ENCODE measurements around the gene CEP112. TPM values are rescaled to one million over a fixed set of nuclear protein-coding genes. Genes with fewer than 3 reads are reported as not detected.

The CEP112 gene
- total and polyA plus RNA-seq, 2 of the 13 experiments (the other 11 are each of a cell fraction or from before 2014, with no cell fraction given): 1.2 to 3.4 TPM

DNA sequence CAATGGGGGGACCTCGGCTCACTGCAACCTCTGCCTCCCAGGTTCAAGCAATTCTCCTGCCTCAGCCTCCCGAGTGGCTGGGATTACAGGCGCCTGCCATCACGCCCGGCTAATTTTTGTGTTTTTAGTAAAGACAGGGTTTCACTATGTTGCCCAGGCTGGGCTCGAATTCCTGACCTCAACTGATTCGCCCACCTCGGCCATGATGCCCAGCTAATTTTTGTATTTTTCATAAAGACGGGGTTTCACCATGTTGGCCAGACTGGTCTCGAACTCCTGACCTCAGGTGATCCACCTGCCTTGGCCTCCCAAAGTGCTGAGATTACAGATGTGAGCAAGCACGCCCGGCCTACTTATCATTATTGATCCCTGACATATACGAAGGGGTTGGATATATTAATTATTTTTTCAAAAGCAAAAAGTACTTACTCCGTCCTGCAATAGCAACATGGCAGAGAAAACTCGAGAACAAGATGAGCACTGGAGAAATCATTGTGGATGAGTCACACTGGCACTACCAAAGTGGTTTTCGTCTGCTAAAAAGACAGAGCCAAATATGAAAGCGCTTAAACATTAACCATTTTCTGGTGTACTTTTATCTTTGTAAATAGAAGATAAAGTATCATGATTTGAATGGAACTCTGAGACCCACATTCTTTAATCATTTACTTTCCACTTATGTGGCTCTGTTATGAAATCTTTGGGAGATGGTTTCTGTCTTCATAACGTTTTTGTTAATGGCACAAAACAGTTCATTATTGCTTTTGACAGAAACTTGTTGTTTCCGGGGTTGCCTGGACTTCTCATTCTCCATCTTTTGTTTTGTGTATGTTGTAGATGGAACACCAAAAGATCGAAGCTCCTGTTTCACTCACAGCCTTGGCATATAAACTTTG lies 37.2 kb upstream of the CEP112 start, which contains the start of gene APOH (continued):
- TF ChIP-seq, protein P1, sequence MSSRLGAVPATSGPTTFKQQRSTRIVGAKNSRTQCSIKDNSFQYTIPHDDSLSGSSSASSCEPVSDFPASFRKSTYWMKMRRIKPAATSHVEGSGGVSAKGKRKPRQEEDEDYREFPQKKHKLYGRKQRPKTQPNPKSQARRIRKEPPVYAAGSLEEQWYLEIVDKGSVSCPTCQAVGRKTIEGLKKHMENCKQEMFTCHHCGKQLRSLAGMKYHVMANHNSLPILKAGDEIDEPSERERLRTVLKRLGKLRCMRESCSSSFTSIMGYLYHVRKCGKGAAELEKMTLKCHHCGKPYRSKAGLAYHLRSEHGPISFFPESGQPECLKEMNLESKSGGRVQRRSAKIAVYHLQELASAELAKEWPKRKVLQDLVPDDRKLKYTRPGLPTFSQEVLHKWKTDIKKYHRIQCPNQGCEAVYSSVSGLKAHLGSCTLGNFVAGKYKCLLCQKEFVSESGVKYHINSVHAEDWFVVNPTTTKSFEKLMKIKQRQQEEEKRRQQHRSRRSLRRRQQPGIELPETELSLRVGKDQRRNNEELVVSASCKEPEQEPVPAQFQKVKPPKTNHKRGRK (CRISPR knock-in tag; IDR thresholded peaks at IDR 0.05): no peak
- no peak for TF ChIP-seq ZNF510 (CRISPR knock-in tag; IDR thresholded peaks at IDR 0.05; ENCODE audit: low read depth)
- TF ChIP-seq POLR2AphosphoS5 (IDR thresholded peaks at IDR 0.05; ENCODE audit: low read depth, low read length): peak; percentile 100
- TF ChIP-seq, protein P2, sequence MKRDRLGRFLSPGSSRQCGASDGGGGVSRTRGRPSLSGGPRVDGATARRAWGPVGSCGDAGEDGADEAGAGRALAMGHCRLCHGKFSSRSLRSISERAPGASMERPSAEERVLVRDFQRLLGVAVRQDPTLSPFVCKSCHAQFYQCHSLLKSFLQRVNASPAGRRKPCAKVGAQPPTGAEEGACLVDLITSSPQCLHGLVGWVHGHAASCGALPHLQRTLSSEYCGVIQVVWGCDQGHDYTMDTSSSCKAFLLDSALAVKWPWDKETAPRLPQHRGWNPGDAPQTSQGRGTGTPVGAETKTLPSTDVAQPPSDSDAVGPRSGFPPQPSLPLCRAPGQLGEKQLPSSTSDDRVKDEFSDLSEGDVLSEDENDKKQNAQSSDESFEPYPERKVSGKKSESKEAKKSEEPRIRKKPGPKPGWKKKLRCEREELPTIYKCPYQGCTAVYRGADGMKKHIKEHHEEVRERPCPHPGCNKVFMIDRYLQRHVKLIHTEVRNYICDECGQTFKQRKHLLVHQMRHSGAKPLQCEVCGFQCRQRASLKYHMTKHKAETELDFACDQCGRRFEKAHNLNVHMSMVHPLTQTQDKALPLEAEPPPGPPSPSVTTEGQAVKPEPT (CRISPR knock-in tag; IDR thresholded peaks at IDR 0.05; ENCODE audit: low read depth): 0 out of 2 replicates have a peak, but pooled peaks have one; percentile 58
- TF ChIP-seq ARID2 (CRISPR knock-in tag; IDR thresholded peaks at IDR 0.05; ENCODE audit: borderline replicate concordance): peak; percentile 87; the same call in 1 of the 2 replicates
- peak; percentile 62; the same call in 1 of the 2 replicates for TF ChIP-seq MXD4 (CRISPR knock-in tag; IDR thresholded peaks at IDR 0.05)
- TF ChIP-seq, protein P3, sequence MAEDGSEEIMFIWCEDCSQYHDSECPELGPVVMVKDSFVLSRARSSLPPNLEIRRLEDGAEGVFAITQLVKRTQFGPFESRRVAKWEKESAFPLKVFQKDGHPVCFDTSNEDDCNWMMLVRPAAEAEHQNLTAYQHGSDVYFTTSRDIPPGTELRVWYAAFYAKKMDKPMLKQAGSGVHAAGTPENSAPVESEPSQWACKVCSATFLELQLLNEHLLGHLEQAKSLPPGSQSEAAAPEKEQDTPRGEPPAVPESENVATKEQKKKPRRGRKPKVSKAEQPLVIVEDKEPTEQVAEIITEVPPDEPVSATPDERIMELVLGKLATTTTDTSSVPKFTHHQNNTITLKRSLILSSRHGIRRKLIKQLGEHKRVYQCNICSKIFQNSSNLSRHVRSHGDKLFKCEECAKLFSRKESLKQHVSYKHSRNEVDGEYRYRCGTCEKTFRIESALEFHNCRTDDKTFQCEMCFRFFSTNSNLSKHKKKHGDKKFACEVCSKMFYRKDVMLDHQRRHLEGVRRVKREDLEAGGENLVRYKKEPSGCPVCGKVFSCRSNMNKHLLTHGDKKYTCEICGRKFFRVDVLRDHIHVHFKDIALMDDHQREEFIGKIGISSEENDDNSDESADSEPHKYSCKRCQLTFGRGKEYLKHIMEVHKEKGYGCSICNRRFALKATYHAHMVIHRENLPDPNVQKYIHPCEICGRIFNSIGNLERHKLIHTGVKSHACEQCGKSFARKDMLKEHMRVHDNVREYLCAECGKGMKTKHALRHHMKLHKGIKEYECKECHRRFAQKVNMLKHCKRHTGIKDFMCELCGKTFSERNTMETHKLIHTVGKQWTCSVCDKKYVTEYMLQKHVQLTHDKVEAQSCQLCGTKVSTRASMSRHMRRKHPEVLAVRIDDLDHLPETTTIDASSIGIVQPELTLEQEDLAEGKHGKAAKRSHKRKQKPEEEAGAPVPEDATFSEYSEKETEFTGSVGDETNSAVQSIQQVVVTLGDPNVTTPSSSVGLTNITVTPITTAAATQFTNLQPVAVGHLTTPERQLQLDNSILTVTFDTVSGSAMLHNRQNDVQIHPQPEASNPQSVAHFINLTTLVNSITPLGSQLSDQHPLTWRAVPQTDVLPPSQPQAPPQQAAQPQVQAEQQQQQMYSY (CRISPR knock-in tag; IDR thresholded peaks at IDR 0.05): no peak
- peak; percentile 71 for TF ChIP-seq IRF2 (CRISPR knock-in tag; IDR thresholded peaks at IDR 0.05)
- TF ChIP-seq MED1 (CRISPR knock-in tag; IDR thresholded peaks at IDR 0.05): peak; percentile 94
- TF ChIP-seq SP2 (CRISPR knock-in tag; IDR thresholded peaks at IDR 0.05): no peak
- no peak for TF ChIP-seq ATRX (CRISPR knock-in tag; IDR thresholded peaks at IDR 0.05; ENCODE audit: borderline replicate concordance)
- no peak for TF ChIP-seq ZFP41 (CRISPR knock-in tag; IDR thresholded peaks at IDR 0.05; ENCODE audit: borderline replicate concordance)
- TF ChIP-seq ZNF124 (CRISPR knock-in tag; IDR thresholded peaks at IDR 0.05): peak; percentile 93
- no peak for TF ChIP-seq ZNF550 (CRISPR knock-in tag; IDR thresholded peaks at IDR 0.05; ENCODE audit: borderline replicate concordance)
- TF ChIP-seq ADNP (CRISPR knock-in tag; IDR thresholded peaks at IDR 0.05): peak; percentile 88
- peak; percentile 87 for TF ChIP-seq FOXA3 (CRISPR knock-in tag; IDR thresholded peaks at IDR 0.05)
- peak; percentile 38; the same call in 1 of the 2 replicates for TF ChIP-seq ZFY (CRISPR knock-in tag; IDR thresholded peaks at IDR 0.05)
- TF ChIP-seq, protein P4, sequence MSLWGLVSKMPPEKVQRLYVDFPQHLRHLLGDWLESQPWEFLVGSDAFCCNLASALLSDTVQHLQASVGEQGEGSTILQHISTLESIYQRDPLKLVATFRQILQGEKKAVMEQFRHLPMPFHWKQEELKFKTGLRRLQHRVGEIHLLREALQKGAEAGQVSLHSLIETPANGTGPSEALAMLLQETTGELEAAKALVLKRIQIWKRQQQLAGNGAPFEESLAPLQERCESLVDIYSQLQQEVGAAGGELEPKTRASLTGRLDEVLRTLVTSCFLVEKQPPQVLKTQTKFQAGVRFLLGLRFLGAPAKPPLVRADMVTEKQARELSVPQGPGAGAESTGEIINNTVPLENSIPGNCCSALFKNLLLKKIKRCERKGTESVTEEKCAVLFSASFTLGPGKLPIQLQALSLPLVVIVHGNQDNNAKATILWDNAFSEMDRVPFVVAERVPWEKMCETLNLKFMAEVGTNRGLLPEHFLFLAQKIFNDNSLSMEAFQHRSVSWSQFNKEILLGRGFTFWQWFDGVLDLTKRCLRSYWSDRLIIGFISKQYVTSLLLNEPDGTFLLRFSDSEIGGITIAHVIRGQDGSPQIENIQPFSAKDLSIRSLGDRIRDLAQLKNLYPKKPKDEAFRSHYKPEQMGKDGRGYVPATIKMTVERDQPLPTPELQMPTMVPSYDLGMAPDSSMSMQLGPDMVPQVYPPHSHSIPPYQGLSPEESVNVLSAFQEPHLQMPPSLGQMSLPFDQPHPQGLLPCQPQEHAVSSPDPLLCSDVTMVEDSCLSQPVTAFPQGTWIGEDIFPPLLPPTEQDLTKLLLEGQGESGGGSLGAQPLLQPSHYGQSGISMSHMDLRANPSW (CRISPR knock-in tag; IDR thresholded peaks at IDR 0.05; ENCODE audit: borderline replicate concordance): peak; percentile 35; the same call in 1 of the 2 replicates
- peak; percentile 85 for TF ChIP-seq MIXL1 (CRISPR knock-in tag; IDR thresholded peaks at IDR 0.05)

Data from HepG2 (cell line).